ENCODE measurements around the gene CCNL1.
"Not testable (repeated sequence)": the region's sequence is repeated elsewhere in the genome, so short reads cannot be mapped to it uniquely, and the experiment has no call there.

Gene CCNL1

GRCh38 chr3:157159762-157160657, at the start of gene CCNL1:
CCNL1 (minus strand) TSS chr3:157160147; CDS start chr3:157160094, 53 bp downstream.
- peak; percentile 94 to 95 for DNase-seq (ENCODE audit: low read depth in 1 of 2, low spot score in 1 of 2)

- DNase-seq (ENCODE audit: low read depth in 1 of 2, low spot score in 1 of 2), result no peak
These were observed 44.9 kb upstream of the CCNL1 start for GRCh38 chr3:157204880-157205279.

GRCh38 chr3:157204431-157204830, 44.5 kb upstream of the CCNL1 start:
- no peak for DNase-seq (ENCODE audit: low read depth in 1 of 2, low spot score in 1 of 2)

GRCh38 chr3:157201648-157202278, 41.8 kb upstream of the CCNL1 start:
- DNase-seq (ENCODE audit: low read depth in 1 of 2, low spot score in 1 of 2), result no peak

- no peak for DNase-seq (ENCODE audit: low read depth in 1 of 2, low spot score in 1 of 2)
These were observed 39.9 kb upstream of the CCNL1 start for GRCh38 chr3:157199841-157200240.

- DNase-seq (ENCODE audit: low read depth in 1 of 2, low spot score in 1 of 2), result no peak
These were observed 36.0 kb upstream of the CCNL1 start for GRCh38 chr3:157195965-157196364.

GRCh38 chr3:157191149-157191548, 31.2 kb upstream of the CCNL1 start:
- not testable (repeated sequence) for DNase-seq (ENCODE audit: low read depth in 1 of 2, low spot score in 1 of 2)

- no peak for DNase-seq (ENCODE audit: low read depth in 1 of 2, low spot score in 1 of 2)
These were observed 30.5 kb upstream of the CCNL1 start for GRCh38 chr3:157190380-157190872.

GRCh38 chr3:157188391-157188790, 28.4 kb upstream of the CCNL1 start:
- DNase-seq (ENCODE audit: low read depth in 1 of 2, low spot score in 1 of 2), result no peak

GRCh38 chr3:157182879-157183278, 22.9 kb upstream of the CCNL1 start:
- DNase-seq (ENCODE audit: low read depth in 1 of 2, low spot score in 1 of 2), result no peak

- DNase-seq (ENCODE audit: low read depth in 1 of 2, low spot score in 1 of 2), result no peak
These were observed 20.3 kb upstream of the CCNL1 start for GRCh38 chr3:157180262-157180661.

- DNase-seq (ENCODE audit: low read depth in 1 of 2, low spot score in 1 of 2), result no peak
These were observed 19.4 kb upstream of the CCNL1 start for GRCh38 chr3:157179365-157179803.

- DNase-seq (ENCODE audit: low read depth in 1 of 2, low spot score in 1 of 2), result not testable (repeated sequence)
These were observed 18.8 kb upstream of the CCNL1 start for GRCh38 chr3:157178503-157179364.

GRCh38 chr3:157177801-157178453, 18.0 kb upstream of the CCNL1 start:
- not testable (repeated sequence) for DNase-seq (ENCODE audit: low read depth in 1 of 2, low spot score in 1 of 2)

- DNase-seq (ENCODE audit: low read depth in 1 of 2, low spot score in 1 of 2), result no peak
These were observed 17.0 kb upstream of the CCNL1 start for GRCh38 chr3:157176934-157177333.

GRCh38 chr3:157175691-157176507, 16.0 kb upstream of the CCNL1 start:
- no peak for DNase-seq (ENCODE audit: low read depth in 1 of 2, low spot score in 1 of 2)

- peak; percentile 89 to 98 for DNase-seq (ENCODE audit: low read depth in 1 of 2, low spot score in 1 of 2)
These were observed 14.9 kb upstream of the CCNL1 start for GRCh38 chr3:157174649-157175498.

GRCh38 chr3:157174290-157174648, 14.3 kb upstream of the CCNL1 start:
- DNase-seq (ENCODE audit: low read depth in 1 of 2, low spot score in 1 of 2), result no peak

- not testable (repeated sequence) for DNase-seq (ENCODE audit: low read depth in 1 of 2, low spot score in 1 of 2)
These were observed 13.4 kb upstream of the CCNL1 start for GRCh38 chr3:157173343-157173742.

Data from activated CD4-positive, alpha-beta T cell treated with anti-CD3 and anti-CD28 coated beads, Interleukin-2, amount 50 U/mL, for 24 hours (primary cell).